HCT116 (cell line): ENCODE measurements around the gene PRUNE1. TPM values are rescaled to one million over a fixed set of nuclear protein-coding genes. Genes with fewer than 3 reads are reported as not detected.

Experiments used
- ATAC-seq: fragments of 200-7000 bp; cut with Tn5 transposase; 2 replicates; pipeline ENCODE4 v1.9.1; 2020; ENCODE audit warnings: mild to moderate bottlenecking, moderate library complexity
- BruUV-seq: library from RNA; stranded (reverse); fragments of 400-500 nt; replicated peaks from 2 replicates; lab custom pipeline; 2021; lab: Mats Ljungman, UMichigan
- CTCF ChIA-PET: fragments of 300-600 bp; sonication (Branson Sonifier 250); formaldehyde crosslinking; loops from one replicate; lab custom pipeline; 2021; ENCODE audit warnings: antibody characterized with exemption; lab: Charles Lee
- POLR2A ChIA-PET: fragments of 300-600, 350-600 bp; sonication (Branson Sonifier 250); formaldehyde crosslinking; loops from one replicate; lab custom pipeline; 2021; ENCODE audit warnings: antibody characterized with exemption; lab: Charles Lee
- RAD21 ChIA-PET, 2 experiments: fragments of 300-600 bp; sonication (Branson Sonifier 250); formaldehyde crosslinking; loops; one replicate each; lab custom pipeline; 2023; ENCODE audit warnings: low total read pairs in 2 of 2; ENCODE audit not compliant: uncharacterized antibody in 2 of 2, unreplicated experiment in 2 of 2, low non-redundant PET in 1 of 2; lab: Charles Lee
- DNase-seq: peaks from one replicate; pipeline ENCODE4 v3.0.0-alpha.2; 2010; ENCODE audit warnings: low read depth, low spot score
- H2AFZ ChIP-seq: fragments of 200-600 bp; shearing (Covaris generic), sonication (generic); 2 replicates; pipeline ENCODE4 v1.6.1; 2017; ENCODE audit warnings: low read depth, mixed run types, mixed read lengths, antibody characterized with exemption, low read length; ENCODE audit not compliant: poor library complexity, severe bottlenecking
- H3K27ac ChIP-seq: 2 replicates; pipeline ENCODE4 v1.5.1; 2012; ENCODE audit warnings: low read depth, low read length
- H3K27me3 ChIP-seq: fragments of 200-600 bp; sonication (generic); 2 replicates; pipeline ENCODE4 v1.6.1; 2016; ENCODE audit warnings: mixed run types, low read length, mixed read lengths; ENCODE audit not compliant: insufficient read depth
- H3K36me3 ChIP-seq, 2 experiments: fragments of 200-500 bp in 1 of 2; fragments of 200-600 bp in 1 of 2; sonication (Bioruptor generic) in 1 of 2; sonication (generic) in 1 of 2; 2 replicates each; pipeline versions ENCODE4 v1.5.1 to v1.6.1; 2014 to 2016; ENCODE audit warnings: low read length in 2 of 2, inconsistent platforms in 1 of 2, mixed read lengths in 1 of 2, mixed run types in 1 of 2; ENCODE audit not compliant: insufficient read depth in 2 of 2, control insufficient read depth in 1 of 2
- H3K4me1 ChIP-seq, 2 experiments: fragments of 200-600 bp in 1 of 2; sonication (generic) in 1 of 2; 2 replicates each; pipeline versions ENCODE4 v1.5.1 to v1.6.1; 2012 to 2017; ENCODE audit warnings: low read length in 2 of 2, inconsistent platforms in 1 of 2, mild to moderate bottlenecking in 1 of 2, mixed read lengths in 1 of 2, mixed run types in 1 of 2, moderate library complexity in 1 of 2; ENCODE audit not compliant: insufficient read depth in 2 of 2, control insufficient read depth in 1 of 2
- H3K4me2 ChIP-seq: fragments of 200-600 bp; sonication (generic); 2 replicates; pipeline ENCODE4 v1.6.1; 2017; ENCODE audit warnings: mixed run types, low read length, mixed read lengths
- H3K4me3 ChIP-seq, 2 experiments: fragments of 200-600 bp in 1 of 2; sonication (generic) in 1 of 2; replicated peaks in 1 of 2; 2 replicates each; pipeline ENCODE4 v1.5.1; 2011 to 2016; ENCODE audit warnings: low read length in 2 of 2, control low read depth in 1 of 2, low read depth in 1 of 2, mild to moderate bottlenecking in 1 of 2, mixed read lengths in 1 of 2, mixed run types in 1 of 2
- H3K79me2 ChIP-seq: fragments of 200-600 bp; sonication (generic); 2 replicates; pipeline ENCODE4 v1.6.1; 2017; ENCODE audit warnings: mild to moderate bottlenecking, mixed run types, low read length, moderate library complexity, mixed read lengths; ENCODE audit not compliant: insufficient read depth
- H3K9ac ChIP-seq: fragments of 200-600 bp; sonication (generic); 2 replicates; pipeline ENCODE4 v1.6.1; 2016; ENCODE audit warnings: low read length, mixed read lengths
- H3K9me2 ChIP-seq: fragments of 200-600 bp; sonication (generic), shearing (Covaris generic); 2 replicates; pipeline ENCODE4 v1.6.1; 2017; ENCODE audit warnings: mixed run types, mild to moderate bottlenecking, moderate library complexity; ENCODE audit not compliant: insufficient read depth
- H3K9me3 ChIP-seq, 2 experiments: fragments of 200-500 bp in 1 of 2; fragments of 200-600 bp in 1 of 2; sonication (Bioruptor generic) in 1 of 2; sonication (generic) in 1 of 2; 2 replicates each; pipeline ENCODE4 v1.6.1; 2014 to 2017; ENCODE audit warnings: low read length in 2 of 2, mixed read lengths in 2 of 2, inconsistent platforms in 1 of 2, low read depth in 1 of 2, mild to moderate bottlenecking in 1 of 2, mixed run types in 1 of 2, moderate library complexity in 1 of 2; ENCODE audit not compliant: control insufficient read depth in 1 of 2, insufficient read depth in 1 of 2
- H4K20me1 ChIP-seq: fragments of 200-600 bp; sonication (generic), shearing (Covaris generic); 2 replicates; pipeline ENCODE4 v1.6.1; 2017; ENCODE audit warnings: mixed run types, mild to moderate bottlenecking, moderate library complexity; ENCODE audit not compliant: insufficient read depth
- EGR1 ChIP-seq: IDR thresholded peaks from 2 replicates; pipeline ENCODE4 v1.6.1; 2012; ENCODE audit warnings: low read depth
- YY1 ChIP-seq: IDR thresholded peaks from 2 replicates; pipeline ENCODE4 v1.6.1; 2011; ENCODE audit warnings: low read length, low read depth, moderate library complexity, mild to moderate bottlenecking; ENCODE audit not compliant: insufficient replicate concordance; ENCODE audit errors: extremely low read depth
- intact Hi-C: fragments of 100-400 bp; cut with micrococcal nuclease; formaldehyde crosslinking; loops from 2 replicates; pipeline ENCODE4 v1.10.0; 2022
- total RNA-seq: library from RNA; stranded (reverse); gene quantifications from one replicate; pipeline ENCODE4 v1.2.1, GENCODE V29; 2021; ENCODE audit not compliant: unreplicated experiment
- TF ChIP-seq, protein P1 (sequence below), 3 experiments: fragments of 200-600 bp in 1 of 3; sonication (generic) in 1 of 3; IDR thresholded peaks in 2 of 3; conservative IDR thresholded peaks in 1 of 3; 2 replicates each; pipeline ENCODE4 v1.5.1; 2012 to 2017; ENCODE audit warnings: low read depth in 2 of 3, low read length in 2 of 3, antibody characterized with exemption in 1 of 3, borderline replicate concordance in 1 of 3, control low read depth in 1 of 3, mild to moderate bottlenecking in 1 of 3, mixed read lengths in 1 of 3, mixed run types in 1 of 3, moderate library complexity in 1 of 3; ENCODE audit not compliant: insufficient read depth in 1 of 3

Gene PRUNE1
- total RNA-seq, 1 experiment from 2014 or later, result 20.2 TPM

DNA sequence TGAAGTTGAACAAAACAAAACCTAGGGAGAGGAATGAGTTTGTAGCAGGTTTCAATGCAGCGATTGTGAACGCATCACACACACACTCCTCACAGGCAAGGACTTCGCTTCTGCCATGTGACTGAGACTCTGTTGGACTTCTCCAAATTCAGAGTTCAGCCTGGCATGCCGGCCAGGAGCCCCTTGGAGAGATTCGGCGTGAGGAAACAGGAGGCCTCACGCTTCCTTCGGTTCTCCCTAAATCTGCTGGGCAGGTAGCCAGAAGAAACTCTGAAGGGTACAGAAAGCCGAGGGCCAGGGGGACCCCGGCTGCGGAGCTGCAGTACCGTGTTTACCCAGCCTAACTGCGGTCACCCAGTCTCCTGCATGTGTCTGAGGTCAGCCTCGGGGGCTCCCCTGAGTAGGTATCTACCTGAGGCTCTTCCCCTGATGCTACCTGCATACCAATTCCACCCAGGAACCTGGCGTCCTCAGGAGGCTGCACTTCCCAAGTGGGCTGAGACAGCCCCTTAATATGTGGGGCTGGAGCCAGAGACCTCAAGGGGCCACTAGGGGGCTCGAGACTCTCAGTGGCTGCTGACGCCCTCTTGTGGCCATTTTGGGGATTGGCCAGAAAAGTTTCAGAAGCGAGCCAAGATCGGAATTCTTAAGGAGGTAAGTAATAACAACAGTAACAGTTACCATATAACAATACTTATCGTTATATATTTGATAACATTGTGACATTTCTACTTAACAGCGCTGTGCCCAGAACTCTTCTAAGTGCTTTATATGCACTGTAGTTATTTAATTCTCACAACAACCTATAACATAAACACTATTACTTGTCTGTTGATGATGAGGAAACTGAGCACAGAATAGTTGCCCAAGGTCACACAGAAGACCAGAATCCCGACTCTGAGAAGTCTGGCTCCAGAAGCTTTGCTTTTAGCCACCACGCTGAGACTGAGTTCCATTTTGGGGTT is 28.9 kb upstream of the PRUNE1 start:
- peak; percentile 42 for ATAC-seq
- H2AFZ ChIP-seq, result peak overlapping the region; percentile 44
- TF ChIP-seq EGR1, result no peak
- TF ChIP-seq, protein P1, sequence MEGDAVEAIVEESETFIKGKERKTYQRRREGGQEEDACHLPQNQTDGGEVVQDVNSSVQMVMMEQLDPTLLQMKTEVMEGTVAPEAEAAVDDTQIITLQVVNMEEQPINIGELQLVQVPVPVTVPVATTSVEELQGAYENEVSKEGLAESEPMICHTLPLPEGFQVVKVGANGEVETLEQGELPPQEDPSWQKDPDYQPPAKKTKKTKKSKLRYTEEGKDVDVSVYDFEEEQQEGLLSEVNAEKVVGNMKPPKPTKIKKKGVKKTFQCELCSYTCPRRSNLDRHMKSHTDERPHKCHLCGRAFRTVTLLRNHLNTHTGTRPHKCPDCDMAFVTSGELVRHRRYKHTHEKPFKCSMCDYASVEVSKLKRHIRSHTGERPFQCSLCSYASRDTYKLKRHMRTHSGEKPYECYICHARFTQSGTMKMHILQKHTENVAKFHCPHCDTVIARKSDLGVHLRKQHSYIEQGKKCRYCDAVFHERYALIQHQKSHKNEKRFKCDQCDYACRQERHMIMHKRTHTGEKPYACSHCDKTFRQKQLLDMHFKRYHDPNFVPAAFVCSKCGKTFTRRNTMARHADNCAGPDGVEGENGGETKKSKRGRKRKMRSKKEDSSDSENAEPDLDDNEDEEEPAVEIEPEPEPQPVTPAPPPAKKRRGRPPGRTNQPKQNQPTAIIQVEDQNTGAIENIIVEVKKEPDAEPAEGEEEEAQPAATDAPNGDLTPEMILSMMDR (IDR thresholded peaks at IDR 0.05 in 2 of 3, conservative IDR thresholded peaks at IDR 0.05 in 1 of 3; ENCODE audit: borderline replicate concordance in 1 of 3, insufficient read depth in 1 of 3, low read depth in 2 of 3, low read length in 2 of 3), result peak in 2 of 3 experiments; percentile 100; a peak in 4 of 6 replicates
- peak; percentile 79 for TF ChIP-seq YY1
- DNase-seq, result peak; percentile 78
- ChIA-PET POLR2A (no interaction called here), CTCF (interaction anchor here (1.3 to 2.3 kb wide), 2 partner anchors 17 to 418 kb away, joined by 4 to 14 read pairs; no protein-coding TSS in a partner anchor), RAD21 (no interaction called here)
- intact Hi-C loops, result loop anchor here (5.0 kb wide), 4 partner anchors 52 to 722 kb away; partner anchors contain the start of genes CA14, MCL1 and SETDB1
- no peaks in the 10 kb centered on the region for H4K20me1 ChIP-seq
- peak overlapping the region; percentile 54 for H3K4me2 ChIP-seq
- H3K4me3 ChIP-seq, result no peak overlapping the region
- no peaks in the 10 kb centered on the region for H3K36me3 ChIP-seq
- BruUV-seq, result no TSS peak
- no peaks in the 10 kb centered on the region for H3K9me3 ChIP-seq
- H3K27me3 ChIP-seq, result no peaks in the 10 kb centered on the region
- no peaks in the 10 kb centered on the region; the same call in 1 of the 2 replicates for H3K79me2 ChIP-seq
- H3K4me1 ChIP-seq, result peaks cover 71 to 83% of the 10 kb centered on the region in 2 experiments
- H3K27ac ChIP-seq, result peak overlapping the region; percentile 92
- H3K9ac ChIP-seq, result 0 out of 2 replicates have a peak overlapping the region, but pooled peaks have one; percentile 24
- H3K9me2 ChIP-seq, result no peaks in the 10 kb centered on the region
